Keratinocyte (primary cell): ENCODE results near the gene TIA1.

ENCODE experiments used
- EZH2 ChIP-seq: IDR thresholded peaks from one replicate; pipeline ENCODE4 v1.6.1; 2012; ENCODE audit warnings: inconsistent platforms, mild to moderate bottlenecking, low read length, moderate library complexity
- TF ChIP-seq, protein P1 (sequence below), 3 experiments: IDR thresholded peaks in 1 of 3; conservative IDR thresholded peaks in 1 of 3; optimal IDR thresholded peaks in 1 of 3; 2 replicates in 2 of 3; 3 replicates in 1 of 3; pipeline versions ENCODE3 to v1.5.1; 2011; ENCODE audit warnings: low read length in 3 of 3, mild to moderate bottlenecking in 3 of 3, moderate library complexity in 2 of 3, control low read depth in 1 of 3, inconsistent platforms in 1 of 3; ENCODE audit not compliant: insufficient read depth in 2 of 3; ENCODE audit errors: extremely low read depth in 1 of 3

DNA sequence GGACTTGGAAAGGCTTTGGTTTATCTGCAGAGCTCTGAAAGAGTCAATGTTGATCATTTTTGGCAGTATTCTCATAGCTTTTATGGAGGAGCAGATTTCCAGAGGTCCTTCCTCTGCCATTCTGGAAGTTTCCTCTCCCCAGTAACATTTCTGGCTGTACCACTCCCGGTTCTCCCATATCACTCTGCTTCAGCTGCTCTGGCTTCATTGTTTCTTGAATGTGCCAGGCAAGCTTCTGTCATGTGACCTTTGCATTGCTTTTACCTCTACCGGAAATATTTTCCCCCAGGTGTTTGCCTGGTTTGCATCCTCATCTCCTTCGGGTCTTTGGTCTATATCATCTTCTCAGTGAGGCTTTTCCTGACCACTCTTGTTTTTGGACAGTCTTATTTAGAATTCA is 21.9 kb upstream of the TIA1 start:
- TF ChIP-seq, protein P1, sequence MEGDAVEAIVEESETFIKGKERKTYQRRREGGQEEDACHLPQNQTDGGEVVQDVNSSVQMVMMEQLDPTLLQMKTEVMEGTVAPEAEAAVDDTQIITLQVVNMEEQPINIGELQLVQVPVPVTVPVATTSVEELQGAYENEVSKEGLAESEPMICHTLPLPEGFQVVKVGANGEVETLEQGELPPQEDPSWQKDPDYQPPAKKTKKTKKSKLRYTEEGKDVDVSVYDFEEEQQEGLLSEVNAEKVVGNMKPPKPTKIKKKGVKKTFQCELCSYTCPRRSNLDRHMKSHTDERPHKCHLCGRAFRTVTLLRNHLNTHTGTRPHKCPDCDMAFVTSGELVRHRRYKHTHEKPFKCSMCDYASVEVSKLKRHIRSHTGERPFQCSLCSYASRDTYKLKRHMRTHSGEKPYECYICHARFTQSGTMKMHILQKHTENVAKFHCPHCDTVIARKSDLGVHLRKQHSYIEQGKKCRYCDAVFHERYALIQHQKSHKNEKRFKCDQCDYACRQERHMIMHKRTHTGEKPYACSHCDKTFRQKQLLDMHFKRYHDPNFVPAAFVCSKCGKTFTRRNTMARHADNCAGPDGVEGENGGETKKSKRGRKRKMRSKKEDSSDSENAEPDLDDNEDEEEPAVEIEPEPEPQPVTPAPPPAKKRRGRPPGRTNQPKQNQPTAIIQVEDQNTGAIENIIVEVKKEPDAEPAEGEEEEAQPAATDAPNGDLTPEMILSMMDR (optimal IDR thresholded peaks at IDR 0.05 in 1 of 3, IDR thresholded peaks at IDR 0.05 in 1 of 3, conservative IDR thresholded peaks at IDR 0.05 in 1 of 3; ENCODE audit: extremely low read depth in 1 of 3, insufficient read depth in 2 of 3, low read length in 3 of 3), result no peak
- no peak for TF ChIP-seq EZH2
